Inferior parietal cortex (tissue), 1 donor: ENCODE data around the gene CILP.

Source experiments
- DNase-seq: peaks from one replicate; pipeline ENCODE4 v3.0.0-alpha.2; 2016; ENCODE audit errors: extremely low spot score

CILP gene

DNA sequence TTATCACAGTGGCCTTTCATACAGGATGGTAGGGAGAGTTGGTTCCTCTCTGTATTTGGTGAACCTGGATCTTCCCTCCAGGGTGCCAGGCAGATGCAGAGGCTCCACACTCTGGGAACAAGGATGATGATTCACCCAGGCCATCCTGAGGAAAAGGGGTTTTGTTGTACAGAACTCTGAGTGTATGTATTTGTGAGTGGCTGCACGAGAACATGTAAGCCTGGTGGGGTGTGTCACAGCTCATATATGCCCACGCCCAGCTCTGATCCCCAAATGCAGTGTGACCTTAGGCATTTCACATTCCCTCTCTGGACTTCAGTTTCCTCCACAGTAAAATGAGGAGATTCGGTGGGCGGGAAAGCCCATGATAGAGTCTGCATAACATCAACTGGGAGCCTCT is 11.6 kb upstream of the CILP start:
- DNase-seq = no peak

DNA sequence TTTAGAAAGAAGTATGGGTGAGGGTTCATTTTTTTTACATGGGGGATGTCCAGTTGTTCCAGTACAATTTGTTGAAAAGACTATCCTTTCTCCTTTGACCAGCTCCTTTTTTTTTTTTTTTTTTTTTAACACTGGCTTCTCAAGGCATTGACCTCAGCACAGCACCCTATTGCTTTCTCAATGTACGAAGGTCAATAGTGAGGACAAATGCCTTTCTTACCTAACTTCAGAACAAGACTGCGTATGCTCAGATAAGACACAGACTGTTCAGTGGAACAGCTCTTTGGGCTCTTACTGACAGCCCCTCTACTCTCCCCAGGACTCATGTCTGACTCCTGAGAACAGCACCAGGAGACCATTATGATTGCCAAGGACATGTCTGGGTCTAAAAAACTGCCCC is 10.4 kb upstream of the CILP start:
- no peak for DNase-seq

DNA sequence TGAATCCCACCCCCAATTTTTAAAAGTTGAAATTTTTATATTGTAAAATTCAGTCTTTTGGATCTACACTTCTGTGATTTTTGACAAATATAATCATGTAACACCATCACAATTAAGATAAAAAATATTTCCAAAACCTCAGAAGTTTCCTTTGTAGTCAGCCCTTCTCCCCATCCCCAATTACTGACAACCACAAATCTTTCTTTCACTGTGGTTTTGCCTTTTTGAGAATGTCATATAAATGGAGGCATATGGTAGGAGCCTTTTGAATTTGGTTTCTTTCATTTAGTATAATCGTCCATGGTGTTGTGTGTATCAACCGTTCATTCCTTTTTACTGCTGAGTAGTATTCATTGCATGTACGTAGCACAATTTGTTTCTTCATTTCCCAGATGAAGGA is 7.9 kb upstream of the CILP start:
- DNase-seq = no peak

DNA sequence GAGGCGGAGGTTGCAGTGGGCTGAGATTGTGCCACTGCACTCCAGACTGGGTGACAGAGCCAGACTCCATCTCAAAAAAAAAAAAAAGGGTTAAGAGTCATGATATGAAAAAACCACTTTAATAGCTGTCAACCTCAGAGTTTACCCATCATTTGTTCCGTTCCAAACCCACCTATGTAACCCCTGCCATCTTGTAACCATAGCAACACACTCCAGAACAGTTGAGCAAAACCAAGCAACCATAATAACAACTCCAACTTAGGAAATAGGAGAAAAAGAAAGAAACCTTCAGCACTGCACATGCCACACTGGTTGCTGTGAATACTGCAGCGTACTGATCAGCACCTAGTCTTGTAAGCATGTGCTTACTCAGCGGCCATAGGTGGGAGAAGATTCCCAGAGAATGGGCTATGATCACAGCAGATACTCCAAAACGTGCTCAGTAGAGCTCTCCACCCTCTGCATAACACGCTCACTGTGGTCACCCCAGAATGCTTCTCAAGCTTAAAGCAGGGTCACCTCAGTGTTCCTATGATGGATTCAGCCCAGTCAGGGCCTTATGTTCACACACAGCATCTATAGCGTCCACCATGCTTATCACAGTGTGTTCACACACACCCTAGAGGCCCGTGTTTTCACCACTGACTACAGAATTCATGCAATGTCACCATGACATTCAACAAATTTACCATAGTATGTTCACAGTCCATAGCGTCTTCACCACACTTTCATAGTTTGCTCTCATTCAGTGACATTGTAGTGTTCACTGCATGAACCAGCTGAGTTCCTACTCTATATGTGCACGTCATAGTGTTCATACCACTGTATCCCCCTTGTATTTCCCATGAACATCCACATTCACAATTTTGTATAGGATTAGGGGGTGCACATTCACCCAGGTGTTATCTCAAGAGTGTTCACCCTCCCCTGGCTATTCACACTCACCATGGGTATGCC is 6.5 kb upstream of the CILP start:
- no peak for DNase-seq

DNA sequence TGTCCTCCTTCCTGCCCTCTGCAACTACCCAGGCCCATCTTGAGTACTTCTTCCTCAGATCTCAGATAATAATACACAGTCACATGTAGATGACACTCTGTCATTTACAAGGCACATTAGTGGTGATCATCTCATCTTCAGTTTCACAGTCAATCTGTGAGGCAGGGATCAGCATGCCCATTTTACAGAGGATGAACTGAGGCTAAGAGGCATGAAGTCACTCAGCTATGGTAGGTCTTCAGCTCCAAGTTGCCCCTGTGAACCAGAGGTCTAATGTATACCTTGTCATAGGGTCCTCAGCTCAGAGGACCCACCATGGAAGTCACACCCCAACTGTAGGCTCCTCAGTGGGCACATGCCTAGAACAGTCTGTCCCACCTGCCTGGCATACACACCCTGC is 4.2 kb upstream of the CILP start:
- DNase-seq = no peak

DNA sequence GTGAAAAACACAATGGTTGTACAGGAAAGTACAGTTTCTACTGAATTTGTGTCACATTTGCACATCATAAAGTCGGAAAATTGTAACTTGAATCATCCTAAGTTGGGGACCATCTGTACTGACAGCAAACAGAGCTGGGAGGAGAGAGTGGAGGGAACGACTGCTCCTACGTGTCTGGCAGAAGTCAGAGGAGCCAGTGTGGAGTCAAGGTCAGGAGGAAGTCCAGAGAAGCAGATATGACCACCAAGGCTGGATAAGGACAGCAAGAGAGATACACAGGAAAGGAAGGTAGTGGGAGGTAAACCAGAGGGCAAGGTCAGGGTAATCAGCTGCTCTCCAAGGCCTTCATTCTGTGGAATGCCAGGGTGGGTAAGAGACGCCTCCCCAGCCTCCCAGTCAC is 2.7 kb upstream of the CILP start:
- DNase-seq = no peak

DNA sequence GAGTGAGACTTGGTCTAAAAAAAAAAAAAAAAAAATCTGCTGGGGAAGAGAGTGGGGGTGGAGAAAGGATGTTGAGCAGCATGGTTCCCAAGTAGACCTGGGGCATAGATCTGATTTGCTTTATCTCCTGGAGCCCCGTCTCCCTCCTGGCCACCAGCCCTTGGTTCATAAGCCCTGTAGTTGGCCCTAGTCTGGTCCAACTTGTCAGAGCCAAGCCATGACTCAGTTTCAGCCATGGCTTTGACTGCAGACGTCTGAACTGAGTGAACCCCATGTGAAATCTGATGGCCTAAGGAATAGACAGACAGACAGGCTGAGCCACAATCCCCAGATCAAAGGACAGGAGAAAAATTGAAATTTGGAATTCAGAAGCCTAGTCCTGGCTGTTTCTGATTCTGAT is 2.0 kb upstream of the CILP start:
- no peak for DNase-seq

DNA sequence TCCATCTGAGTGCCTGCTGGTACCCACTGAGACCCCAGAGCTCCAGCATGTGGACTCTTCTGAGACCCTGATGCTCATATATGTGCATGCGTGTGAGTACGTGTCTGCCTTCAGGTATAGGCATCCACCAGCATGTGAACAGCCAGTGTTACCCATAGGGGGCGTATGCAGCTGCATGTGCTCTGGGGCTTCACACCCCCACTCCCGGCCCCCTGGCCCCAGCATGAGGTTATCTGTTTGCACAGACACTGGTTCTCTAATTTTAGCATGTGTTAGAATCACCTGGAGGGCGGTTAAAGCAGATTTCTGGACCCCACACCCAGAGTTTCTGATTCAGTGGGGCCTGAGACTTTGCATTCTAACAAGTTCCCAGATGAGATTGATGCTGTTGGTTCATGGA is 824 bp upstream of the CILP start:
- DNase-seq = no peak

DNA sequence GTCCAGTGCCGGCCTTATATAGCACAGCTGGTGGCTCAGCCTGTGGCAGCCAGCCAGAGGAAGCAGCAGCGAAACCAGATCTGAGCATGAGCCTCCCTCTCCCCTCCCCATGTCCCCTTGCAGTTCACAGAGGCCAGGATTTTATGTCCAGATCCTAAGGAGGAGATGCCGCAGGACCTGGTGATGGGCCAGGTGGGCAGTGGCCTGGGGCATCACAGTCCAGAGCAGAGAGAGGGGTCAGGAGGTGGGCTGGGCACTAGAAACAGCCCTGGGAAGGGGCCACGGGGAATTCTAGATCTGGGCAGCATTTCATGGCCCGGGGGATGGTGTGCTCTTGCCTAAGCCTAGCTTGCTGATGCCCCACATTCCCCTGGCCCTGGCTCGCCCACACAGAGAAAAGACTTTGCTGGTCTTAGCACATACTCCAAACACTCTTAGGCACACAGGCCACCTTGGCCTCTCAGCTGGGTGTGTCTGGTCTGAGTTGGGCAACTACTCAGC is 259 bp upstream of the CILP start:
- no peak for DNase-seq

DNA sequence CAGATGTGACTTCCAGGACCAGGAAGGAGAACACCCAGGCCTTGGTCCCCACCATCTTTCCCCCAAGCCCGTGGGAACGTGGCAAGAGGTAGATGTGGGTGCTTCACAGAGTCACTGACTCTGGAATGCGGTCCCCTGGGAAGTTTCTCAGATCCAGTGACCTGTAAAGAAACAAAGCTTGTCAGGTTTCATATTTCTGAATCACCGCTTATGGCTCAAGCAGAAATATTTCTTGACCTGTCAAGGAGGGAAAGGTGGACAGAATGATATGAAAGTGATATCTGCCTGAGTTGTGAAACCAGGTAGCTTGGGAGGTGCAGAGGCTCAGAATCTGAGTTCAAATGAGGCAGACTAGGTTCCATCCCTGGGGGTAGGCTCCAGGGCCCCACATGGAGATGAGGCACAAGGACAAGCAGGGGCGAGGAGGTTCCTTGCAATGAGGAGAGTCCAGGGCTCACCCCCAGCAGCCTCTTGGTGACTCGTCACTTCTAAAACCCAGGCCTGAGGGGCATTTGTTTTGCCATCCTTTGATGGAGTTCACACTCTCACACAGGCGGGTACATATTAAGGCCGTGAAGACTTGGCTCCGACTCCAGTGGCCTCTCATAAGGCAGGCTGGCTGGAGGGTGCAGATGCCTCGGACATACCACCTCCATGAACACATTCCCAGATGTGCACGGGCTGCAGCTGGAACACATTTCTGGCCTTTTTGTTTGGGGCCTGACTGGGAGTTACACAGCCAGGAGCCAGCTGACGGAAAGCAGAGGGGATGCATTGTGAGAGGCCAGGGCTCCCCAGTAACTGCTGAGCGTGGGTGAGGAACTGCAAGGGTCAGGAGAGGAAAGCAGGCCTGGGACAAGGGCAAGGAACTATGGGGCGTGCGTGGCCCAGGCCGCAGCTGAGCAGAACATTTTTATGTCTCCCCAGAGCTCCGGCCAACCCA is 1.3 kb downstream of the CILP start:
- no peak for DNase-seq

DNA sequence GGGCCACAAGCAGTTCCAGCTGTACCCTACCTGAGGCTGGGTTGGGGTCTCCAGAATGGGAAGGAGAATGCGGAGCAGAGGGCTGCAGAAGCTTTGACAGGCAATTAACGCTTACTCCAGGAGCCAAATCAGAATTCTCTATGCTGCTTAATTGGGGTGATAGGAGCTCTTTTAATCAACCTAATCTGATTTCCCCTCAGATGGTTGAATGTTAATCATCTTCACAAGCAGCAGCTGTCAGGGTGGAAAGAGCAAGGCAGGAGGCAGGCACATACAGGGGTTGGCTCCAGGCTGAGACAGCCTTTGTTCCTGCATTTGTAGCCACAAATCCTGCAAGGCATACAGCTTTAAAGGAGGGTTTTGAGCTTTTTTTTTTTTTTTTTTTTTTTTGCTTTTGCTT is 2.6 kb downstream of the CILP start:
- DNase-seq = no peak

DNA sequence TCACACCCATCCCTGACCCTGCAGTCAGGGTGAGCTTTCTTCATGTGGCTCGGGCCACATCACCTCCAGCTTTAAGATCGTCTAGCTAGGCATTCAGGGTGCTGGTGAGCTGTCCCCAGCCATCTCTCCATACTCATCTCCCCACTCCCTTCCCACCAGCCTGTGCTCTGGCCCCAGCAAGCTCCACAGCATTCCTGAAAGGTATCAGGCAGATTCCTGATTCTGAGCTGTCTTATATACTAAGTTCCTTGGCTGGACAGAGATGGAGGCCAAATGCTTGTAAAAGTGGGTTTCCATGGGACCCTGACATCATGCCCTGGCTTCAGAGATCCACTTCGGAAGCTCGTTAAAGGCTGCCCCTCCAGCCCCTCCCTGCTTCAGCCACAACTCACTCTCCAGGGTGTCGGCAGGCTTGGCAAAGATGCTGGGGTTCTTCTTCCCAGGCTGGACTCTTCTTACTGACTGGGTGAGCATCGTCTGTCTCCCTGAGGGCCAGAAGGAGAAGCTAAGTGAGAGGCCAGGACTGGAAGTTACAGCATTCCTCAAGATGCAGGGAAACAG is 3.9 kb downstream of the CILP start:
- no peak for DNase-seq

DNA sequence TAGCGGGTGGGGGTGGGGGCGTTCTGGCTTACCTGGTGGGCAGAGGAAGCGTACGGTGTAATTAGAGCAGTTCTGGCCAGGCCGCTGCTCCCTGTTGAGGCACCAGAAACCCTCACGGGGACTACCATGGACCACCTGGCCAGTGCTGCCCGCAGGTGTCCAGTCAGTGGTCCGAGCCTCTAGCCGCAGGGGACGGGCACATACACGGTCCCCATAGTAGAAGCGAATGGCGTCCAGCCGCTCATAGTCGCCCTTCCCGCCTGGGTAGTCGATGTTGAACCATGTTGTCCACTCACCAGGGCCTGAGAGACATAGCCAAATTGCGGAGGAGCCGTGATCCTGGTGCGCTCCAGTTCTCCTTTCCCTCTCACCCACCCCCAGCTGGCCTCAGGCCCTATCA is 4.5 kb downstream of the CILP start:
- no peak for DNase-seq

DNA sequence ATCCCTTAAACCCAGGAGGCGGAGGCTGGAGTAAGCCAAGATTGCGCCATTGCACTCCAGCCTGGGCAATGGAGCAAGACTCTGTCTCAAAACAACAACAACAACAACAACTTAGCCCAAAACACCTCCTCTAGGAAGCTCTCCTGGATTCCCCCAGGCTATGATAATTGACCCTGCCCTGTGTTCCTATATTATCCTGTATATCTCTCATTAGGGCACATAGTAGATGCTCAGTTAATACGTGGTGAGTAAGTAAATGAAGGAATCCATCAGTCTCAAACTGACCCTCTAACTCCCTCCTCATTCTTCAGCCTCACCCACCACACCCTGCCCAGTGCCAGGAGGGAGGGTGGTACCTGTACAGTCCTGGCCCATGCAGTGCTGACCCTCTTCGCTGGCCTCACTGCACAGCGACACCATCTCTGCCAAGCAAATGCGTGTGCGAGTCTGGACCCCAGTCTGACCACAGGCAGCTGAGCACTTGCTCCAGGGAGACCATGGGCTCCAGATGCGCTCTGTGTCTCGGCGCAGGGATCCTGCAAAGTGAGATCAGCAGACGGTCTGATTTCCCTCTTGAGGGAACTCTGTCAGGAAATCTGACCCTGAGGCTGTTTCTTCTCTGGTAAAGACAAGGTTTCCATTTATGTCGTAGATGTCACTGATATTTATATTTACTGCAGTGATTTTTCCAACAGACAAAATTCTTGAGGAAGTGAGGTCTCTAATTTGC is 6.2 kb downstream of the CILP start:
- DNase-seq = no peak

DNA sequence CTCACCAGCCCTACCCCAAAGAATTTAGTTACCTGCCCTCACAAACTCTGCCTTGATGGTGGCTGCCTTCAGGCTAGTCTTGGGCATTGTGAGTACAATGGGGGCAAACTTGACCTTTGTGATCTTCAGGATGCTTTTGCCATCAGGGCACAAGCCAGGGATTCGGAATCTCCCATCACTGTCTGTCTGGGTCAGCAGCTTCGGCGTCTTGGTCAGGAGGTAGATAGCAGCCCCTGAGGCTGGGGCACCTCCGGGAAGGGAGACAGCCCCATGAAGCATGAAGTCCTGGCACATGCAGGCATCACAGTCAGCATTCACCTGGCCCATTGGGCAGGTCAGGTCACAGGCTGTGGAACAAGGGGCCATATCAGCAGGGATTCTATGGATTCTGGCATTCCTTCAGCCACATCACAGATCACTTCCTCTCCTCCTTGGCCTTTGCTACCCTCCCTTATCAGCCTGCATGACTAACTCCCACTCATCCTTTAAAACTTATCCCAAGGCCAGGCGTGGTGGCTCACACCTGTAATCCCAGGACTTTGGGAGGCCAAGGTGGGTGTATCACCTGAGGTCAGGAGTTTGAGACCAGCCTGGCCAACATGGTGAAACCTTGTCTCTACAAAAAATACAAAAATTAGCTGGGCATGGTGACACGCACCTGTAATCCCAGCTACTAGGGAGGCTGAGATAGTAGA is 6.9 kb downstream of the CILP start:
- DNase-seq = no peak

DNA sequence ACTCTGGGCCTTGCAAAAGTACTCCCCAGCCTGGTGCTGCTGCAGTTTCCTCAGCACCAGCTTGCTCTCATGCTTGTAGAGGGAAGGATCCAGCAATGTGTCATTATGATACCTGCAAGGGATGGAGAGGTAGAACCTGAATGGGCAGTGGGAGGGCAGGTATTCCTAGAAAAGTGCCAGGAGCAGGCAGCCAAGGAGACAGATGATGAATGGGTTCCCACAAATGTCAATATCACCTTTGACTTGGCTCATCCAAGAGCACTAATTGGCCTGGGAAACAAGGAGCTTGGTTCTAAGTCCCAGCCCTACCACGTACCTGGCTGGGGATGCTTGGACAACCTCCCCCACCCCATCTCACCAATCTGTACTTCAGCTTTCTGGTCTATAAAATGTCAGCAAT is 9.4 kb downstream of the CILP start:
- DNase-seq = no peak

DNA sequence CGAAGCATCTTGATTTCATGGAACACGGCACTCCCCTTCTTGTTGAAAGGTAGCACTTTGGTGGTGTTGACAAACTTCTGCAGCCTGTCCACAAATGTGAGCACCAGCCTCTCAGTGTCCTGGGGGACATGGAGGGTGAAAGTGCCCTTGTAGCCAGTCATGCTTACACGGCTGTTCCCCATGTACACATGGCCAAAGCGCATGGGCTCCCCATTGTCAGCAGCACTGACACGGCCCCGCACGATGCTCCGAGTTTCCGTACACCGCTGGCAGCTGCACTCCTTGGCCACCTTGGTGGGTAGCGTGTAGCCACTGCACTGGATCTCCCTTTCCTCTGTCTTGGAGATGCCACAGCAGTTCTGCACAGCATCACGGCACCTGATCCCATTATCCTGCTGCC is 12.7 kb downstream of the CILP start:
- no peak for DNase-seq

DNA sequence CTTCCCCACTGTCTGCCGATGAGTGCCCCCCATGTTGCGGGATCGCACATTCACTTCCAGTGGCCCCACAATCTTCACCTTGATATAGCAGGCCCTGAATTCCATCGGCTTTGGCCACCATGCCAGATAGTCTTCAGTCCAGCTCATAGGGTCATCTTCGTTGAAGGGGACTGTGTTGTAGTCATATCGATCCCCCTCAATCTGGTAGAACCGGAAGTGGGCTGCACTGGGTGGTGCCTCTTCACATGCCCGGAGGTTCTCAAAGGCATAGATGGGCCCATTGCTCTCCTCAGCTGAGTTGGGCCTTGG is 14.0 kb downstream of the CILP start:
- no peak for DNase-seq

DNA sequence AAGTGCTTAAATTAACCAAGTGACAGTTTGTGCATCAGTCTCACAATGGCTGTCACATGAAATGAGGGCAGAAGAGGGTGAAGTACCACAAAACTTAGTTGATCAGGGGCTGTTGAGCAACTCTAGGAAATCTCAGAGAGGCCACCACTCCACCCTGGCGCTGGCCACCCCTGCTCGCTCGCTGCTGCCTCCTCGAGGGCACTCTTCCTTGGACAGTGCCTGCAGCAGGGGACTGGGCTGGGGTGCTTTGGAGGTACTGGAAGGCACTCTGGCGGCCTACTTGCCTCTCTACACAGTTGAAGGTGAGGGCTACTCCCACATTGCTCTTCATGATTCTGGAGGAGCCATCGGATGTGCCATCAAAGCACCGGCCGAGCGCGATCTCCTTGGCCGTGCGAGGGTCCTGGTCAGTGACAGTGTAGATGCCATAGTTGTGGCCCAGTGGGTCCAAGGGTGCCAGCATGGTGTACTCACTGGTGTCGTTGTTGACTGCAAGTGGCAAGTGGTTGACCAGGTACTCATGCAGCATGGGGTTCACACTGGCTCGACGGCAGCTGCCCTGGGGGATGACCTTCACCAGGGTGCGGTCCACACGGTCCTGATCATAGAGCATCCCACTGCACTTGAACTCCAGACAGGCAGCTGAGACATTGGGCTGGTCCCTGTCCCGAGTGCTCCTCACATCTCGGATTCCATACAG is 14.5 kb downstream of the CILP start:
- no peak for DNase-seq

DNA sequence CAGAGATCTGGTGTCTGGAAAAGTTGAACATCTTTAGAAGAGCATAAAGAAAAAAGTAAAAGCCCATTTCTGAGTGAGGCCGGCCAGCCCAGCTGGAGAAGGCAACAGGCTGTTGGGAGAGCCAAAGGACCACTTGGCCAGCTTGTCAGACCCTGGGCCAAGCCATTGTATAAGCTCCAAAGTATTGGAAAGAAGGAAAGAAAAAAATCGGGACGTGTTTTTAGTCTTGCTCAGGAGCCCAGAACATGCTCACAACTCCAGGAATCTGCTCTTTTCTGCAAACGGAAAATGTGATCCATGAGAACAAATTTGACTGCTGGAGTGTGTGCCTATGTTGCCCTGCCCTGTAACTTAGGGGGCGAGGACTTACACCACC is 15.7 kb downstream of the CILP start:
- no peak for DNase-seq
